Measurements from ENCODE around the gene PAFAH2. TPM values are rescaled to one million over a fixed set of nuclear protein-coding genes. Genes with fewer than 3 reads are reported as not detected.

PAFAH2 gene
- total RNA-seq, 1 donor from 2014 or later, result 18.0 TPM

Other genes with a start within 250 kb of the PAFAH2 start
- 18.7 and 19.1 TPM in 2 replicates for gene SELENON, start 197.9 kb downstream of the PAFAH2 start, total RNA-seq
- 81.2 and 81.6 TPM in 2 replicates for gene MTFR1L, start 178.1 kb downstream of the PAFAH2 start, total RNA-seq
- gene AUNIP, start 138.6 kb downstream of the PAFAH2 start, total RNA-seq, result 0.70 and 2.3 TPM in 2 replicates
- 6.3 and 9.8 TPM in 2 replicates for gene PAQR7, start 122.4 kb downstream of the PAFAH2 start, total RNA-seq
- gene STMN1, start 91.6 kb downstream of the PAFAH2 start, total RNA-seq, result 138 and 179 TPM in 2 replicates
- 12.8 and 20.1 TPM in 2 replicates for gene EXTL1, start 23.7 kb upstream of the PAFAH2 start, total RNA-seq
- gene SLC30A2, start 48.1 kb upstream of the PAFAH2 start, total RNA-seq, result 0.10 and 0.21 TPM in 2 replicates
- 18.6 and 26.2 TPM in 2 replicates for gene TRIM63, start 69.6 kb upstream of the PAFAH2 start, total RNA-seq
- 5.1 and 5.9 TPM in 2 replicates for gene PDIK1L, start 113.8 kb upstream of the PAFAH2 start, total RNA-seq
- not detected in 2 replicates for gene FAM110D, start 161.0 kb upstream of the PAFAH2 start, total RNA-seq
- gene C1orf232, start 170.9 kb upstream of the PAFAH2 start, total RNA-seq, result not detected in 2 replicates
- 25.6 and 27.8 TPM in 2 replicates for gene ZNF593, start 171.8 kb upstream of the PAFAH2 start, total RNA-seq
- not detected in 2 replicates for gene ZNF593OS, start 173.8 kb upstream of the PAFAH2 start, total RNA-seq
- gene CNKSR1, start 179.4 kb upstream of the PAFAH2 start, total RNA-seq, result 0.36 and 0.62 TPM in 2 replicates
- gene CATSPER4, start 192.5 kb upstream of the PAFAH2 start, total RNA-seq, result not detected in 2 replicates
- gene CEP85, start 236.1 kb upstream of the PAFAH2 start, total RNA-seq, result 13.0 and 22.6 TPM in 2 replicates

Measured in myocyte (in vitro differentiated cells).